H1 (cell line): ENCODE data around the gene SYNJ2. TPM values are rescaled to one million over a fixed set of nuclear protein-coding genes. Genes with fewer than 3 reads are reported as not detected.
"Not testable (repeated sequence)": the region's sequence is repeated elsewhere in the genome, so short reads cannot be mapped to it uniquely, and the experiment has no call there.

Experiments used
- CTCF ChIA-PET: fragments of 300-600 bp; sonication (Branson Sonifier 250); formaldehyde crosslinking; loops from one replicate; lab custom pipeline; 2021; ENCODE audit not compliant: partially characterized antibody; lab: Charles Lee
- POLR2A ChIA-PET: fragments of 300-600 bp; sonication (Branson Sonifier 250); formaldehyde crosslinking; loops from one replicate; lab custom pipeline; 2021; ENCODE audit warnings: inconsistent platforms; ENCODE audit not compliant: partially characterized antibody; lab: Charles Lee
- DNase-seq, 2 experiments: peaks; one replicate each; pipeline versions ENCODE4 v3.0.0 to v3.0.0-alpha.2; 2010 to 2022; ENCODE audit warnings: low spot score in 2 of 2, low read depth in 1 of 2, mixed read lengths in 1 of 2
- FAIRE-seq: peaks from 2 replicates; lab custom pipeline; 2011; peaks lifted over from hg19 to GRCh38; lab: Jason Lieb, UNC
- H2AFZ ChIP-seq: 2 replicates; pipeline ENCODE4 v1.8.1; 2012; ENCODE audit warnings: low read length, inconsistent platforms
- H2AK5ac ChIP-seq: 2 replicates; pipeline ENCODE4 v1.6.1; 2013; ENCODE audit warnings: low read depth, low read length
- H2BK120ac ChIP-seq: replicated peaks from 2 replicates; pipeline ENCODE3; 2013; ENCODE audit warnings: low read depth, low read length, inconsistent platforms
- H2BK12ac ChIP-seq: 2 replicates; pipeline ENCODE4 v1.6.1; 2013; ENCODE audit warnings: low read depth, low read length
- H2BK15ac ChIP-seq: 2 replicates; pipeline ENCODE4 v1.6.1; 2013; ENCODE audit warnings: low read length
- H2BK20ac ChIP-seq: 2 replicates; pipeline ENCODE4 v1.6.1; 2013; ENCODE audit warnings: low read length
- H2BK5ac ChIP-seq: 2 replicates; pipeline ENCODE4 v1.6.1; 2013; ENCODE audit warnings: low read depth, low read length
- H3K14ac ChIP-seq: 2 replicates; pipeline ENCODE4 v1.6.1; 2013; ENCODE audit warnings: inconsistent platforms; ENCODE audit not compliant: insufficient read length
- H3K18ac ChIP-seq: 2 replicates; pipeline ENCODE4 v1.6.1; 2013; ENCODE audit warnings: low read length; ENCODE audit errors: extremely low read depth
- H3K23ac ChIP-seq: 2 replicates; pipeline ENCODE4 v1.6.1; 2013; ENCODE audit warnings: inconsistent platforms; ENCODE audit not compliant: insufficient read length
- H3K23me2 ChIP-seq: 2 replicates; pipeline ENCODE4 v1.6.1; 2013; ENCODE audit warnings: low read depth, low read length
- H3K27ac ChIP-seq: 2 replicates; pipeline ENCODE4 v1.6.1; 2011; ENCODE audit warnings: low read depth, low read length, inconsistent platforms
- H3K27me3 ChIP-seq, 4 experiments: replicated peaks in 1 of 4; 1 replicate in 1 of 4; 2 replicates in 3 of 4; pipeline versions ENCODE4 v1.6.1 to v1.8.1; 2011 to 2013; ENCODE audit warnings: low read length in 3 of 4, mild to moderate bottlenecking in 3 of 4, inconsistent platforms in 2 of 4, mixed read lengths in 2 of 4, moderate library complexity in 1 of 4; ENCODE audit not compliant: control insufficient read depth in 3 of 4, insufficient read depth in 3 of 4; ENCODE audit errors: extremely low read depth in 1 of 4
- H3K36me3 ChIP-seq, 4 experiments: 2 replicates each; pipeline versions ENCODE4 v1.6.1 to v1.8.1; 2011 to 2013; ENCODE audit warnings: mild to moderate bottlenecking in 4 of 4, low read length in 3 of 4, moderate library complexity in 2 of 4, control low read depth in 1 of 4, inconsistent platforms in 1 of 4; ENCODE audit not compliant: insufficient read depth in 4 of 4, control insufficient read depth in 2 of 4
- H3K4ac ChIP-seq: replicated peaks from 2 replicates; pipeline ENCODE3; 2013; ENCODE audit warnings: low read length, low read depth, mixed read lengths, inconsistent platforms; ENCODE audit not compliant: insufficient read length
- H3K4me1 ChIP-seq, 4 experiments: replicated peaks in 1 of 4; 1 replicate in 1 of 4; 2 replicates in 3 of 4; pipeline versions ENCODE4 v1.6.1 to v1.8.1; 2011 to 2013; ENCODE audit warnings: low read length in 3 of 4, inconsistent platforms in 2 of 4, mixed read lengths in 1 of 4; ENCODE audit not compliant: insufficient read depth in 4 of 4, control insufficient read depth in 3 of 4
- H3K4me2 ChIP-seq, 2 experiments: 2 replicates each; pipeline versions ENCODE4 v1.6.1 to v1.8.1; 2011 to 2013; ENCODE audit warnings: low read depth in 2 of 2, low read length in 2 of 2, control low read depth in 1 of 2, inconsistent platforms in 1 of 2, mild to moderate bottlenecking in 1 of 2; ENCODE audit not compliant: insufficient read depth in 1 of 2
- H3K4me3 ChIP-seq, 4 experiments: fragments of 200-600, 300-600 bp in 1 of 4; sonication (generic), shearing (Covaris generic), sonication (Bioruptor Twin) in 1 of 4; 2 replicates each; pipeline versions ENCODE4 v1.5.1 to v1.8.1; 2011 to 2016; ENCODE audit warnings: low read length in 4 of 4, low read depth in 3 of 4, control low read depth in 2 of 4, inconsistent platforms in 2 of 4, mild to moderate bottlenecking in 2 of 4, mixed read lengths in 1 of 4, moderate library complexity in 1 of 4; ENCODE audit not compliant: insufficient read depth in 2 of 4; ENCODE audit errors: extremely low read depth in 1 of 4
- H3K56ac ChIP-seq: replicated peaks from 2 replicates; pipeline ENCODE3; 2013; ENCODE audit warnings: low read depth, mild to moderate bottlenecking, mixed read lengths, low read length, inconsistent platforms; ENCODE audit not compliant: insufficient read length
- H3K79me1 ChIP-seq: 2 replicates; pipeline ENCODE4 v1.6.1; 2013; ENCODE audit warnings: low read depth, low read length, control low read depth
- H3K79me2 ChIP-seq, 2 experiments: 2 replicates each; pipeline versions ENCODE4 v1.6.1 to v1.8.1; 2012 to 2013; ENCODE audit warnings: low read length in 2 of 2, mild to moderate bottlenecking in 2 of 2, inconsistent platforms in 1 of 2; ENCODE audit not compliant: insufficient read depth in 2 of 2, control insufficient read depth in 1 of 2
- H3K9ac ChIP-seq, 4 experiments: replicated peaks in 1 of 4; 1 replicate in 1 of 4; 2 replicates in 3 of 4; pipeline versions ENCODE4 v1.6.1 to v1.8.1; 2011 to 2013; ENCODE audit warnings: low read depth in 3 of 4, low read length in 3 of 4, control low read depth in 2 of 4, mild to moderate bottlenecking in 2 of 4, moderate library complexity in 2 of 4, inconsistent platforms in 1 of 4; ENCODE audit errors: extremely low read depth in 1 of 4
- H3K9me3 ChIP-seq, 2 experiments: 2 replicates each; pipeline versions ENCODE4 v1.6.1 to v1.8.1; 2012 to 2013; ENCODE audit warnings: mild to moderate bottlenecking in 2 of 2, moderate library complexity in 2 of 2, control low read depth in 1 of 2, inconsistent platforms in 1 of 2, low read depth in 1 of 2, low read length in 1 of 2, mixed read lengths in 1 of 2; ENCODE audit not compliant: insufficient read depth in 2 of 2
- H4K20me1 ChIP-seq, 2 experiments: replicated peaks in 1 of 2; 2 replicates each; pipeline versions ENCODE3 to v1.8.1; 2011 to 2013; ENCODE audit warnings: inconsistent platforms in 2 of 2, low read length in 2 of 2, mild to moderate bottlenecking in 1 of 2; ENCODE audit not compliant: insufficient read depth in 2 of 2, control insufficient read depth in 1 of 2
- H4K5ac ChIP-seq: 2 replicates; pipeline ENCODE4 v1.6.1; 2013; ENCODE audit warnings: low read length, low read depth, mixed read lengths, inconsistent platforms; ENCODE audit not compliant: insufficient read length
- H4K8ac ChIP-seq: 2 replicates; pipeline ENCODE4 v1.8.0; 2013; ENCODE audit warnings: mild to moderate bottlenecking, moderate library complexity, low read length, inconsistent platforms; ENCODE audit not compliant: insufficient read depth; ENCODE audit errors: extremely low read depth
- H4K91ac ChIP-seq: replicated peaks from 2 replicates; pipeline ENCODE3; 2013; ENCODE audit warnings: low read length, mixed read lengths, inconsistent platforms; ENCODE audit not compliant: insufficient read length
- WGBS, 2 experiments: shearing (Covaris generic) in 1 of 2; methylation state at CpG; one replicate each; pipeline versions ENCODE4 v1.1.6 to v1.1.7; 2013 to 2015; ENCODE audit warnings: low lambda C conversion rate in 2 of 2, mixed read lengths in 2 of 2, inconsistent platforms in 1 of 2, low coverage in 1 of 2, missing lambda C conversion rate in 1 of 2; ENCODE audit not compliant: insufficient replicate concordance in 2 of 2, insufficient coverage in 1 of 2, insufficient read length in 1 of 2; ENCODE audit errors: extremely low coverage in 1 of 2, missing lambda C conversion rate in 1 of 2; 5-methylcytosine and 5-hydroxymethylcytosine counted together
- polyA plus RNA-seq, 7 experiments: library from polyadenylated mRNA; depleted of rRNA in 3 of 7; stranded (reverse) in 5 of 7; unstranded in 2 of 7; fragments of >200 nt in 5 of 7; fragments of 200-250 nt in 2 of 7; gene quantifications; 1 replicate in 5 of 7; 2 replicates in 1 of 7; 4 replicates in 1 of 7; pipeline versions ENCODE4 v1.2.1 to v1.2.3, GENCODE V29; 2011 to 2013; ENCODE audit warnings: missing spikeins in 2 of 7, mixed read lengths in 2 of 7
- total RNA-seq: library from RNA; stranded (reverse); fragmentation: NEBNext Ultra II Directional; extraction: Animal tissue kit (Norgen Biotek cat#: 25700); gene quantifications from 2 replicates; pipeline ENCODE4 v1.2.1, GENCODE V29; 2021

SYNJ2 gene
- total and polyA plus RNA-seq, 2 of the 8 experiments (the other 6 are each of a cell fraction or from before 2014, with no cell fraction given): 3.7 to 13.9 TPM

GRCh38 chr6:157972177-157972576 lies 9.5 kb upstream of the SYNJ2 start:
- not testable (repeated sequence) for H3K4me3 ChIP-seq, H3K4me2 ChIP-seq, H3K14ac ChIP-seq, H2AK5ac ChIP-seq, H2BK20ac ChIP-seq, H4K20me1 ChIP-seq, H3K36me3 ChIP-seq, H3K23me2 ChIP-seq, H3K23ac ChIP-seq, H2BK5ac ChIP-seq, H3K79me1 ChIP-seq, H3K9ac ChIP-seq, H3K27me3 ChIP-seq, FAIRE-seq, H2AFZ ChIP-seq, H3K56ac ChIP-seq, H2BK120ac ChIP-seq, H4K8ac ChIP-seq, H4K5ac ChIP-seq, H3K4ac ChIP-seq, H3K4me1 ChIP-seq, H3K79me2 ChIP-seq, H4K91ac ChIP-seq, DNase-seq, H2BK12ac ChIP-seq, H3K27ac ChIP-seq, H3K9me3 ChIP-seq, H3K18ac ChIP-seq, H2BK15ac ChIP-seq
- CTCF ChIA-PET: interaction anchor here (0.5 to 3.0 kb wide), 3 partner anchors 8 to 144 kb away, joined by 3 to 12 read pairs (median 3); no protein-coding TSS in a partner anchor
- POLR2A ChIA-PET: interaction anchor here (1.3 to 1.4 kb wide), 2 partner anchors 14 to 17 kb away, joined by 3 read pairs; no protein-coding TSS in a partner anchor
- WGBS, 2 experiments: 90% methylated on average over 3 of the region's 3 CpGs; no CpG with 5 or more reads in 1 of the 2 experiments
